Measurements from ENCODE around the gene CFAP119.

- no peak for TF ChIP-seq CTCF (IDR thresholded peaks at IDR 0.05; ENCODE audit: insufficient read depth, low read length)
- TF ChIP-seq REST (IDR thresholded peaks at IDR 0.05; ENCODE audit: insufficient replicate concordance, low read depth), result no peak
Observed at GRCh38 chr16:30747331-30747730, 14.5 kb downstream of the CFAP119 start.

Data from HL-60 (cell line).